ENCODE results near the gene AARS1. TPM values are rescaled to one million over a fixed set of nuclear protein-coding genes. Genes with fewer than 3 reads are reported as not detected.

AARS1 gene
- total RNA-seq, 6 experiments from 2014 or later, result 82.3 to 99.1 (median 84.9) TPM

DNA sequence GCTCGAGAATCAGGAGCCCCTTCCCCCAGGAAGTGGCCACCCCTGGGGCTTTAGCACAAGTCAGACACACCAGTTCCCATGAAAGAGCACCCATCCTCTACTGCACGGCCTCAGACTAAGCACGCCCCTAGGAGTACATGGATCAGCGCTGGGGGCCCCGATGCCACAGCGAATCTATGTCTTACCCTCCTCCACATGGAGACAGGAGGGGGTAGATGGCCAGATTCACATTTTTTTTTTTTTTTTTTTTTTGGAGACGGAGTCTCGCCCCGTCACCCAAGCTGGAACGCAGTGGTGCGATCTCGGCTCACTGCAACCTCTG lies 34.4 kb downstream of the AARS1 start:
- no peak for TF ChIP-seq CTCF (IDR thresholded peaks at IDR 0.05)
- no peaks in the 10 kb centered on the region for H3K9me3 Mint-ChIP-seq
- H3K36me3 Mint-ChIP-seq (ENCODE audit: low read depth), result peaks cover 34% of the 10 kb centered on the region
- H3K4me3 Mint-ChIP-seq, result no peak overlapping the region
- H3K27ac Mint-ChIP-seq, result no peak overlapping the region
- 0 out of 2 replicates have a peak, but pooled peaks cover 5% of the 10 kb centered on the region for H3K4me1 Mint-ChIP-seq (ENCODE audit: low read depth)
- DNase-seq, result no peak
- peaks cover 5% of the 10 kb centered on the region; the same call in 1 of the 2 replicates for H3K27me3 Mint-ChIP-seq (ENCODE audit: insufficient read depth)

DNA sequence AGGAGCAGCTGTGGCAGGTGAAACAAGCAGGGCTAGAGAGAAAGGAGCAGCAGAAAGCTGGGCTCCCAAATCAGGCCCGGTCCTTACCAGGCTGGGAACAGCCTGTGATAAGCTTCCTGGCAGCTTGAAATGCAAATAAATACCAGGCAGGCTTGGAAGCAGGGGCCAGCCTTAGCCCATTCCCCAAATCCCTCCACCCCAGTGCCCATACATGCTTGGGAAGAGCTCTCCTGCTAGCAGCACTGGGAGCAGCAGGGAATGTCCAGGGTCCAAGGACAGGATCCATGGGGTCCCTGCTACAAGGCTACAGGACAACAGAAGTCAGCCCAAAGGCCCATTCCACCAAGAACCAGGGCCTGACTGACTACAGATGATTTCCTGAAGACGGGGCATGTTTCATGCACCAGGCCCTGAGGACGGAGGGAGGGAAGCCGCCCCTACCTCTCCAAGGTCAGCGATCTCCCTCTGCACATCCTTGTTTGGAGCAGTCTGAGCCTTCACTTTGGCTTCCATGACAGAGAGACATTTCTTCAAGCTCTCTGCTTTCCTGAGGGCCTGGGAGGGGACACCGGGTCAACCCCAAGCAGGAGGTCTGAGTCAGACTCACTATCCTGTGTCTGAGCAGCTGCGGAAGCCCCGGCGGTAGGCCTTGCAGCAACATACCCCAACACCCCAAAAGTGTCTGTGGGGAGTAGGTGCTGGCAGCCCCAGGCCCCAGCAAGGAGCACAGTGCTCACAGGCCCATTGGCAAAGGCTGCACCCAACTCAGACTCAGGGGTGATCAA lies 34.9 kb downstream of the AARS1 start:
- H3K27me3 Mint-ChIP-seq (ENCODE audit: insufficient read depth), result peaks cover 6% of the 10 kb centered on the region; the same call in 1 of the 2 replicates
- peak overlapping the region; percentile 18; the same call in 1 of the 2 replicates for H3K27ac Mint-ChIP-seq
- peaks cover 38% of the 10 kb centered on the region for H3K36me3 Mint-ChIP-seq (ENCODE audit: low read depth)
- H3K4me1 Mint-ChIP-seq (ENCODE audit: low read depth), result peaks cover 9% of the 10 kb centered on the region
- no peak for DNase-seq
- TF ChIP-seq CTCF (IDR thresholded peaks at IDR 0.05), result peak; percentile 41; the same call in 1 of the 2 replicates
- H3K9me3 Mint-ChIP-seq, result no peaks in the 10 kb centered on the region
- no peak overlapping the region for H3K4me3 Mint-ChIP-seq

DNA sequence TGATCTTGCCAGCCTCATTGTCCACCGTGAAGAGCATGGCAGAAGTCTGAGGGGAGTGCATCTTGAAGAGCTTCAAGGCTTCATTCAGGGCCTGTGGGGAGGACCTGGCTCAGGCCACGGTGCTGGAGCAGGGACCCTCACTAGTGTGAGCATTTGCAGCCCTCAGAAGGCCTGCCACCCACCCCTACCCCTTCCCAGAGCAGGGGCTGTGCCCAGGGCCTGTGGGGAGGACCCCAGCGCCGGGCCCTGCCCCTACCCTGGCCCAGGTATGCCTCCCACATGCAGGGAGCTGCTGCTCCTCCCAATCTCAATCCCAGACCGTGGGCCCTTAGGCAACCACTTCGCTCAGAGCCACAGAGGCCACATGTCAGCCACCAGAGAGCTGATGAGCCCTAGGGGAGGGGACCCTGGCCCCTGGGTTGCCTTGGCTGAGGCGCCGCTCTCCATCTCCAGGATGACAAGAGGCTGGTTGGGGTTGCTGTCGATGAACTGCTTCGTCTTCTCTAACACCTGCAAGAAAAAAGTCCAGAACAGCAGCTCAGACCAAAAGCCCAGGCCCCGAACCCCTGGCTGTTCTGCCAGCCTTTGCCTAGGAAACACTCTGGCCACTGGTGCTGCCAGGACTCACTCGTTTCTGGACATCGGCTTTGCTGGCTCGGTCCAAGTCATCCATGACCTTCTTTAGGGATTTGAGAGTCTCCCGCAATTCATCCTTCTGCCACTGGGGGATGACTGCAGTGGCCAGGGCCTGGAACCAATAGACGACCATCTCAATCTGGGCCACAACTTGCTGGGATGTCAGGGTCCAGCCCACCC lies 35.8 kb downstream of the AARS1 start:
- peaks cover 31% of the 10 kb centered on the region for H3K36me3 Mint-ChIP-seq (ENCODE audit: low read depth)
- peak overlapping the region; percentile 18; the same call in 1 of the 2 replicates for H3K27ac Mint-ChIP-seq
- no peak overlapping the region for H3K4me3 Mint-ChIP-seq
- peaks cover 11% of the 10 kb centered on the region for H3K4me1 Mint-ChIP-seq (ENCODE audit: low read depth)
- peak; percentile 24 for DNase-seq
- no peaks in the 10 kb centered on the region for H3K9me3 Mint-ChIP-seq
- TF ChIP-seq CTCF (IDR thresholded peaks at IDR 0.05), result peak; percentile 80
- peaks cover 6% of the 10 kb centered on the region; the same call in 1 of the 2 replicates for H3K27me3 Mint-ChIP-seq (ENCODE audit: insufficient read depth)

GRCh38 chr16:70252355-70252988 lies 36.8 kb downstream of the AARS1 start:
- Mint-ChIP-seq H3K36me3 (ENCODE audit: low read depth) (peaks cover 20% of the 10 kb centered on the region), H3K27ac (no peak overlapping the region), H3K27me3 (ENCODE audit: insufficient read depth) (peaks cover 6% of the 10 kb centered on the region; the same call in 1 of the 2 replicates), H3K9me3 (no peaks in the 10 kb centered on the region), H3K4me3 (no peak overlapping the region; the same call in 1 of the 2 replicates), H3K4me1 (ENCODE audit: low read depth) (peaks cover 11% of the 10 kb centered on the region)
- TF ChIP-seq CTCF (IDR thresholded peaks at IDR 0.05), result peak; percentile 65; the same call in 1 of the 2 replicates
- DNase-seq, result no peak

GRCh38 chr16:70251629-70252354 lies 37.5 kb downstream of the AARS1 start, which contains the start of gene EXOSC6:
Gene EXOSC6, minus strand, starts transcription at chr16:70251940. Its CDS starts 40 bp downstream, at chr16:70251900.
- TF ChIP-seq CTCF (IDR thresholded peaks at IDR 0.05), result peak; percentile 87
- Mint-ChIP-seq H3K4me3 (peak within 1 kb of the TSS; percentile 88), H3K36me3 (ENCODE audit: low read depth) (peaks cover 20% of the 10 kb centered on the region), H3K4me1 (ENCODE audit: low read depth) (peaks cover 11% of the 10 kb centered on the region), H3K27me3 (ENCODE audit: insufficient read depth) (peaks cover 6% of the 10 kb centered on the region; the same call in 1 of the 2 replicates), H3K9me3 (no peaks in the 10 kb centered on the region), H3K27ac (peak within 1 kb of the TSS; percentile 90)
- peak; percentile 87 for DNase-seq
